Naive B cell (primary cell): ENCODE data around the gene FBXO30. TPM values are rescaled to one million over a fixed set of nuclear protein-coding genes. Genes with fewer than 3 reads are reported as not detected.

ENCODE experiments used
- ATAC-seq, 2 donors: fragments of 150-1000 bp; cut with Tn5 transposase; 2 replicates each; pipeline ENCODE4 v1.10.0; 2021; ENCODE audit warnings: low read depth in 2 of 2, mild to moderate bottlenecking in 2 of 2, moderate library complexity in 2 of 2
- DNase-seq: peaks from one replicate; pipeline ENCODE4 v3.0.0; 2022
- H3K27ac Mint-ChIP-seq, 6 donors: one replicate each; pipeline ENCODE4 v1.8.0; 2020 to 2022; ENCODE audit warnings: mild to moderate bottlenecking in 6 of 6, mixed read lengths in 6 of 6, moderate library complexity in 5 of 6, inconsistent platforms in 2 of 6
- H3K27me3 Mint-ChIP-seq, 3 donors: one replicate each; pipeline ENCODE4 v1.8.0; 2021 to 2022; ENCODE audit warnings: mixed read lengths in 3 of 3, mild to moderate bottlenecking in 1 of 3
- H3K36me3 Mint-ChIP-seq, 2 donors: one replicate each; pipeline ENCODE4 v1.8.0; 2020 to 2022; ENCODE audit warnings: mixed read lengths in 2 of 2, inconsistent platforms in 1 of 2, mild to moderate bottlenecking in 1 of 2
- H3K4me1 Mint-ChIP-seq, 3 donors: one replicate each; pipeline ENCODE4 v1.8.0; 2020 to 2022; ENCODE audit warnings: mixed read lengths in 3 of 3, inconsistent platforms in 1 of 3, mild to moderate bottlenecking in 1 of 3, moderate library complexity in 1 of 3
- H3K4me3 Mint-ChIP-seq, 8 donors: one replicate each; pipeline ENCODE4 v1.8.0; 2020 to 2022; ENCODE audit warnings: mild to moderate bottlenecking in 8 of 8, mixed read lengths in 8 of 8, moderate library complexity in 8 of 8, inconsistent platforms in 2 of 8
- H3K9me3 Mint-ChIP-seq, 7 donors: one replicate each; pipeline ENCODE4 v1.8.0; 2020 to 2022; ENCODE audit warnings: mixed read lengths in 7 of 7, mild to moderate bottlenecking in 5 of 7, inconsistent platforms in 2 of 7, moderate library complexity in 1 of 7
- polyA plus RNA-seq, 6 donors: library from polyadenylated mRNA; unstranded; fragments of 300-500 nt; fragmentation: Illumina TruSeq; gene quantifications; one replicate each; pipeline ENCODE4 v1.2.3, GENCODE V29; 2021; ENCODE audit warnings: low read depth in 6 of 6

The FBXO30 gene
- polyA plus RNA-seq, 6 donors from 2014 or later, result 0.71 to 2.3 (median 1.1) TPM

DNA sequence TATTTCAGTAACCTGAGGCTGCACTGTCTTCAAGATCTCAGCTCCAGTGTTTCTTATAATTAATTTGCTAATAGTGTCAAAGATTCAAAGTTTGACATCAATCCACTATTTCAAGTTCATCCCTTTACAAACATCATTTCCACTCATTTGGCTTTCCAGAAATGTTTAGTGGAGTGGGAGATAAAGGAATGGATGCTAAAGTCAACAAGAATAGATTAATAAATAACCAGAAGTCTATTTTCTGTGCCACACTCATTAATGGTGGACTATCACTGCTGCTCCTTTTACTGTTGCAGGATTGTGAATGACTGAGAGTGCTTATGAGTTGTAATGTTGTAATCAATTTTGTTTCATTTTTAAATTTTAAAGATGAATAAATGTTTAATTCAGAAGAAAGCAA, 50.9 kb downstream of the FBXO30 start:
- H3K36me3 Mint-ChIP-seq, result no peaks in the 10 kb centered on the region
- no peaks in the 10 kb centered on the region for H3K4me1 Mint-ChIP-seq
- no peak overlapping the region for H3K4me3 Mint-ChIP-seq
- DNase-seq (no peak), ATAC-seq (no peak)
- no peak overlapping the region for H3K27ac Mint-ChIP-seq
- H3K27me3 Mint-ChIP-seq, result no peaks in the 10 kb centered on the region
- peaks cover 0 to 3% (median 0%) of the 10 kb centered on the region in 7 donors for H3K9me3 Mint-ChIP-seq

DNA sequence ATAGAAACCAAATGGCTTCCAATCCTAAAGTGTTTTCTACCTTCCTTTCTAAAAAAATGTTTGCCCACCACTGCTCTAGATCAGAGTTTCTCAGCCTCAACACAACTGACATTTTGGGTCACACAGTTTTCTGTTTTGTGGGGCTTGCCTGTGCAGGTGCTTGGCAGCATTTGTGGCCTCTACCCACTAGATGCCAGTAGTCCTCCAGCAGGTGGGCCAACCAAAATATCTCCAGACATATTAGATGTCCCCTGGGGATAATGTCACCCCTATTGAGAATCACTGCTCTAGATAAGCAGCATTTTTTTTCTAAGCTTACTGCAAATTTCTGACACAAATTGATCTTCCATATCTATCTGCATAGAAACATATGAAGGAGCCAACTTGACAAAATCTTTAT, 53.0 kb downstream of the FBXO30 start:
- no peaks in the 10 kb centered on the region for H3K27me3 Mint-ChIP-seq
- H3K9me3 Mint-ChIP-seq, result peaks cover 0 to 3% (median 0%) of the 10 kb centered on the region in 7 donors
- H3K36me3 Mint-ChIP-seq, result no peaks in the 10 kb centered on the region
- H3K4me1 Mint-ChIP-seq, result no peaks in the 10 kb centered on the region
- H3K4me3 Mint-ChIP-seq, result no peak overlapping the region
- peak; percentile 32 to 46 for ATAC-seq
- H3K27ac Mint-ChIP-seq, result no peak overlapping the region
- peak; percentile 2 for DNase-seq

DNA sequence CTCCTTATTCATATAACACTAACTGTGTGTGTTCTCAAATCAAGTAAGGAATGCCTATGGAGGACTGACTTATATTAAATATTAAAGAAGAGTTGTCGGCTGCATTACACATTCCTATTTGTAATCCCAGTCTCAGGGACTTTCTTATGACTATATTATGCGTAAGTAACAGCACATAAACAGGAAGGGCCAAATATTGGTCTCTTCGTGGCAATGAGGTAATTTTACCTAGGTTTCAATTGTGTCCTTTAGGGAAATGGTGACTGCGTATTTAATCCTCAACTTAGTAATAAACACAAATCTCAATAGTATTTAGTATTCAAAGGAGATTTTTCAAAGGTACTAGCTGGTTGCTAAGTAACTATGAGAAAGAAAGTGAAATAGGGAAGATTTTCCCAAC, 56.5 kb downstream of the FBXO30 start:
- no peak for ATAC-seq
- Mint-ChIP-seq H3K9me3 (no peaks in the 10 kb centered on the region), H3K4me3 (no peak overlapping the region), H3K27ac (no peak overlapping the region), H3K36me3 (no peaks in the 10 kb centered on the region), H3K27me3 (no peaks in the 10 kb centered on the region), H3K4me1 (no peaks in the 10 kb centered on the region)
- no peak for DNase-seq

DNA sequence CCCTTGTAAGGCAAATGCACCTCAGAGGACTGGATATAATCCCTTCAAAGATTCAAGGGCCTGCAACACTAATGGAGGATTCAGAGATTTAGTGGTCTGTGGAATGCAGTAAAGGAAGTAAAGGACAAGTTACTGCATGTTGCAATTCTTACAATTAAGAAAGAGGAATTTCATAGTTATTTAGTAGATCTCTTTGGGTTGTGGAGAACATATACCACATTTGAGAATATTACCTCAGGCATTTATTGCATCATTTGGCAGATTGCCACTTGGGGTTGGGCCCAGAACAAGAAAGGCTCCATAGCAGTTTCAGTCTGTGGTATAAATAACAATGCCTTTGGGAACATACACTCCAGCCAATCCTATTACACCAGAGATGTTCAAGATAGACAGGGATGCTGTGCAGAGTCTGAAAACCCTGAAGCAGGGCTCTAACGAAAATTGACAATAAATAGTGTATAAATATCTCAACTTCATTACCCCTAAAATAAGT, 58.4 kb downstream of the FBXO30 start:
- Mint-ChIP-seq H3K27me3 (no peaks in the 10 kb centered on the region), H3K9me3 (no peaks in the 10 kb centered on the region), H3K27ac (no peak overlapping the region), H3K4me3 (no peak overlapping the region), H3K36me3 (no peaks in the 10 kb centered on the region), H3K4me1 (no peaks in the 10 kb centered on the region)
- ATAC-seq (no peak), DNase-seq (no peak)

DNA sequence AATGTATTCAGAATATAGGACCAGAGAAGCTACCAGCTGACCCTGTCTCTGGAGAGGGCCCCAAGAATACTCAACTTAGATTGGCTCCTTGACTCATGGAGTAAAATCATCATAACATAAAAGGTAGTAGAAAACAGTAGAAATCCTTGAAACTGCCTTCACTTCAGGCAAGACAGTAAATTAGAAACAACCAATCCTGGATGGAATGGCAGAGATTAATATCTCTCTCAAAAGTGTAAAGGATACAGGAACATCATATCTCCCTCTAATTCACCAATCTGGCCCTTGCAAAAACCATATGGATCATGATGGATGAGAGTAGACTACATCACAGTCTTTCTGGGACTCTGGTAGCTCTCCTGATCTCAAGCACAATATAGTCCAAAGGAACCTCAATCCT, 58.9 kb downstream of the FBXO30 start:
- no peak for ATAC-seq
- no peaks in the 10 kb centered on the region for H3K9me3 Mint-ChIP-seq
- no peak overlapping the region for H3K27ac Mint-ChIP-seq
- H3K27me3 Mint-ChIP-seq, result no peaks in the 10 kb centered on the region
- no peak overlapping the region for H3K4me3 Mint-ChIP-seq
- DNase-seq, result no peak
- H3K4me1 Mint-ChIP-seq, result no peaks in the 10 kb centered on the region
- H3K36me3 Mint-ChIP-seq, result no peaks in the 10 kb centered on the region

DNA sequence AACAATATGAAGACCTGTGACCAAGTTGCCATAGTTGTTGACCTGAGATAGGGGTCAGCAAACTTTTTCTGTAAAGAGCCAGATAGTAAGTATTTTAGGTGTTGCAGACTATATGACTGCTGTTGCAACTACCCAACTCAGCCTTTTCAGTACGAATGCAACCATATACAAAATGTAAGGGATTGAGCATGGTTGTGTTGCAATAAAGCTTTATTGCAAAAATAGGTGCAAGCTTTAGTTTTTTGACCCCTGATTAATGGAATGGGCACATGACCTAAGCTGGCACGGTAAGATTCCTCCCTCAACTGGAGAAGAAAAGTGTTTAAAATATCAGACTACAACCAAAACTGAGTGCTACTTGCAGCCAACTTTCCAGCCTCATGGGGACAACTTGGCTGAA, 62.0 kb downstream of the FBXO30 start:
- no peak overlapping the region for H3K27ac Mint-ChIP-seq
- peaks cover 0 to 5% (median 0%) of the 10 kb centered on the region in 3 donors for H3K4me1 Mint-ChIP-seq
- H3K4me3 Mint-ChIP-seq, result no peak overlapping the region
- no peaks in the 10 kb centered on the region for H3K36me3 Mint-ChIP-seq
- no peaks in the 10 kb centered on the region for H3K9me3 Mint-ChIP-seq
- H3K27me3 Mint-ChIP-seq, result no peaks in the 10 kb centered on the region
- ATAC-seq, result no peak
- DNase-seq, result no peak

DNA sequence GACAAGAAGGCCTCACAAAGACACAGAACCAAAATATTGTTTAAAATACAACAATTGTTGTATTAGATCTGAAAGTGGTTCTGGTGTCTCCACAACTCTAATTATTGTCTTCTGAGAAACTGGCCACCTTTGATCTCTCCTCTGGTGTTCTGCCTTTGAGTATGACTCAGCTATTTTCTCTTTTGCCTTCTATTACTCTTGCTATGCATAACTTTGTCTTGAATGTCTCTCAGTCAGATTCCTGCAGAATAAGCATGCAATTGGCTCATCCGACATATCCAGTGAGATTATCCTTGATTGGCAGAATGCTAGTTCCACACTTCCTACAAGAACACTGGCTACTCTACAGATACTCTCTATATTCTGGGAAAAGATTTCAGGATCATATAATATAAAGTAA, 65.0 kb downstream of the FBXO30 start:
- no peak for DNase-seq
- Mint-ChIP-seq H3K9me3 (no peaks in the 10 kb centered on the region), H3K4me1 (peaks cover 0 to 5% (median 0%) of the 10 kb centered on the region in 3 donors), H3K4me3 (no peak overlapping the region), H3K27ac (no peak overlapping the region), H3K36me3 (peaks cover 0 to 5% of the 10 kb centered on the region in 2 donors), H3K27me3 (peaks cover 0 to 3% (median 0%) of the 10 kb centered on the region in 3 donors)
- ATAC-seq, result no peak

DNA sequence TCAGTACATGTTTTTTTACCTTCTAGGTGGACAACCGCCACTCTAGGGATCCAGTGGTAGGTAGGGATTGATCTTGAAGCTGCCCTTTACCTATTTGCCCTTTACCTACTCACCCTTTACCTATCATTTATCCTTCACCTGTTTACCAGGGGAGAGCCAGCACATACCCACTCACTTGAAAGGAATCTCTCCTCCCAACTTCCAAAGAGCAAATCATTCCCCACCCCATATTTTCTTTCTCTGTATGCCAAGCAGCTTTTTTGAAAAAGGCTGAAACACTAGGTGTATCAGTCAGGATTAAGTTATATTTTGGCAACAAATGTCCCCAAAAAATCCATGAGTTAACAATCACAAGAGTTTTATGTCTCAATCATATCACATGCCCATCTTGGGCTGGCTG, 68.7 kb downstream of the FBXO30 start:
- ATAC-seq (no peak), DNase-seq (no peak)
- Mint-ChIP-seq H3K36me3 (peaks cover 0 to 5% of the 10 kb centered on the region in 2 donors), H3K27me3 (peaks cover 0 to 3% (median 0%) of the 10 kb centered on the region in 3 donors), H3K4me3 (no peak overlapping the region), H3K9me3 (no peaks in the 10 kb centered on the region), H3K4me1 (peaks cover 0 to 5% (median 0%) of the 10 kb centered on the region in 3 donors), H3K27ac (no peak overlapping the region)

DNA sequence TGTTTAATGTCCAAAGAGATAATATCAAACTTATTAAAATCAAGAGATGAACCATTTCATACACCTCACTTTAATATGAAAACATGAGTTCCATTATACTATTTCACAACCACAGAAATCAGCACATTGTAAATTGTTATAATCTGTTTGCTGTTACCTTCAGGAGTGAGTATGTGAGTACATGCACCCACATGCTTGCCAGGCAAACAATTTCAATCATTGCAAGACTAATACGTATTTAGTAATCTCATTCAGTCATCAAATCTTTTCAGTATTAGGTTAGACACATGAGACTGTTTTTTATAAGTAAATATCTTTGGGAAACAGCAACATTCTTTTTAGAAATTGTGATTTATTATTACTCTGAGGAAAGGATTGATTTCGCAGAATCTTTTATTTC, 70.0 kb downstream of the FBXO30 start:
- Mint-ChIP-seq H3K36me3 (peaks cover 0 to 5% of the 10 kb centered on the region in 2 donors), H3K27ac (no peak overlapping the region), H3K27me3 (peaks cover 0 to 3% (median 0%) of the 10 kb centered on the region in 3 donors), H3K4me1 (peaks cover 0 to 2% (median 0%) of the 10 kb centered on the region in 3 donors), H3K4me3 (no peak overlapping the region), H3K9me3 (peaks cover 0 to 2% (median 0%) of the 10 kb centered on the region in 7 donors)
- no peak for DNase-seq
- no peak for ATAC-seq

Other genes with a start within 250 kb of the FBXO30 start
- gene EPM2A, start 79.3 kb downstream of the FBXO30 start, polyA plus RNA-seq, result 10 to 100 TPM; 14.1 to 22.9 (median 17.1) TPM
- 10 to 100 TPM in 4 of 6 donors, 1 to 10 TPM in 2; 7.3 to 17.6 (median 11.1) TPM for gene SHPRH, start 149.6 kb upstream of the FBXO30 start, polyA plus RNA-seq
- not detected for gene GRM1, start 214.3 kb upstream of the FBXO30 start, polyA plus RNA-seq